ENCODE results near the gene MOSMO. TPM values are rescaled to one million over a fixed set of nuclear protein-coding genes. Genes with fewer than 3 reads are reported as not detected.

Gene MOSMO
- total and polyA plus RNA-seq, 10 of the 15 experiments (the other 5 are each of a cell fraction or from before 2014, with no cell fraction given), result 1.7 to 26.7 (median 12.2) TPM

- Histone ChIP-seq H3K27ac (ENCODE audit: control insufficient read depth, insufficient read depth) (no peak overlapping the region), H3K27me3 (replicated peaks in 1 of 2; ENCODE audit: control insufficient read depth in 2 of 2, insufficient read depth in 2 of 2, low read length in 1 of 2) (no peaks in the 10 kb centered on the region), H3K36me3 (ENCODE audit: control insufficient read depth in 2 of 2, insufficient read depth in 2 of 2, low read length in 1 of 2) (no peaks in the 10 kb centered on the region), H3K79me2 (ENCODE audit: control insufficient read depth, insufficient read depth, low read length) (no peaks in the 10 kb centered on the region), H3K4me2 (ENCODE audit: control insufficient read depth, insufficient read depth) (no peak overlapping the region), H3K9ac (ENCODE audit: control insufficient read depth, insufficient read depth, low read length) (no peak overlapping the region), H3K9me3 (replicated peaks; ENCODE audit: control insufficient read depth, insufficient read depth, low read length) (peaks cover 13% of the 10 kb centered on the region), H3K4me3 (no peak overlapping the region), H2AFZ (ENCODE audit: control insufficient read depth, low read depth, low read length) (no peak overlapping the region), H3K4me1 (ENCODE audit: control insufficient read depth, insufficient read depth, low read length) (no peaks in the 10 kb centered on the region), H4K20me1 (ENCODE audit: control insufficient read depth, insufficient read depth) (no peaks in the 10 kb centered on the region)
- BruUV-seq (replicated peaks), result no TSS peak
- intact Hi-C loops (cut with micrococcal nuclease; ENCODE audit: unreplicated experiment) (no loop called here), in situ Hi-C loops (cut with MboI) (loop anchor here (5.0 kb wide), 1 partner anchor 68 kb away; the partner anchor contains the start of gene PDZD9)
- 84% methylated on average over 12 of the region's 12 CpGs for WGBS (ENCODE audit: insufficient coverage, insufficient replicate concordance, low lambda C conversion rate, missing lambda C conversion rate)
- FAIRE-seq, result no peak
- POLR2A ChIA-PET, result interaction anchor here (1.2 to 1.3 kb wide), 2 partner anchors 59 to 81 kb away, joined by 3 to 4 read pairs; no protein-coding TSS in a partner anchor
- no peak for ATAC-seq
- SMC1A ChIA-PET (ENCODE audit: uncharacterized antibody, unreplicated experiment), result interaction anchor here (0.7 to 3.8 kb wide), 13 partner anchors 10 to 118 kb away, joined by 3 to 17 read pairs (median 4); no protein-coding TSS in a partner anchor
- CTCF ChIA-PET, result interaction anchor here (1.1 to 3.0 kb wide), 8 partner anchors 9 to 72 kb away, joined by 3 to 17 read pairs (median 6); partner anchors contain the start of gene PDZD9
- RAD21 ChIA-PET (ENCODE audit: unreplicated experiment), result interaction anchor here (0.7 to 3.1 kb wide), 3 partner anchors 59 to 251 kb away, joined by 3 to 17 read pairs (median 3); no protein-coding TSS in a partner anchor
- TF ChIP-seq CREB1 (IDR thresholded peaks at IDR 0.05; ENCODE audit: low read depth), result no peak
- TF ChIP-seq BMI1 (IDR thresholded peaks at IDR 0.05; ENCODE audit: borderline replicate concordance), result no peak
- no peak for TF ChIP-seq NR2F1 (conservative IDR thresholded peaks at IDR 0.05)
- DNase-seq (ENCODE audit: low read depth, low spot score), result no peak
These were observed 62.7 kb downstream of the MOSMO start for GRCh38 chr16:22070361-22071330.

- ChIA-PET SMC1A (ENCODE audit: uncharacterized antibody, unreplicated experiment) (interaction anchor here (0.7 to 3.8 kb wide), 21 partner anchors 9 to 111 kb away, joined by 3 to 17 read pairs (median 4); no protein-coding TSS in a partner anchor), POLR2A (interaction anchor here (0.5 to 1.3 kb wide), 6 partner anchors 34 to 818 kb away, joined by 3 to 10 read pairs (median 4); partner anchors contain the start of gene MOSMO), RAD21 (ENCODE audit: unreplicated experiment) (interaction anchor here (0.7 to 3.1 kb wide), 7 partner anchors 54 to 251 kb away, joined by 3 to 17 read pairs (median 4); no protein-coding TSS in a partner anchor), CTCF (interaction anchor here (0.6 to 3.0 kb wide), 12 partner anchors 9 to 117 kb away, joined by 3 to 17 read pairs (median 5); partner anchors contain the start of gene PDZD9)
- DNase-seq (ENCODE audit: low read depth, low spot score) (no peak), FAIRE-seq (no peak), ATAC-seq (no peak)
- Histone ChIP-seq H2AFZ (ENCODE audit: control insufficient read depth, low read depth, low read length) (no peak overlapping the region), H3K27ac (ENCODE audit: control insufficient read depth, insufficient read depth) (no peak overlapping the region), H3K79me2 (ENCODE audit: control insufficient read depth, insufficient read depth, low read length) (no peaks in the 10 kb centered on the region), H3K9me3 (replicated peaks; ENCODE audit: control insufficient read depth, insufficient read depth, low read length) (peaks cover 10% of the 10 kb centered on the region), H3K9ac (ENCODE audit: control insufficient read depth, insufficient read depth, low read length) (no peak overlapping the region), H3K36me3 (ENCODE audit: control insufficient read depth in 2 of 2, insufficient read depth in 2 of 2, low read length in 1 of 2) (no peaks in the 10 kb centered on the region; a peak in 1 of 4 replicates), H3K4me2 (ENCODE audit: control insufficient read depth, insufficient read depth) (no peak overlapping the region), H3K4me3 (no peak overlapping the region), H4K20me1 (ENCODE audit: control insufficient read depth, insufficient read depth) (no peaks in the 10 kb centered on the region), H3K27me3 (replicated peaks in 1 of 2; ENCODE audit: control insufficient read depth in 2 of 2, insufficient read depth in 2 of 2, low read length in 1 of 2) (no peaks in the 10 kb centered on the region), H3K4me1 (ENCODE audit: control insufficient read depth, insufficient read depth, low read length) (no peaks in the 10 kb centered on the region)
- intact Hi-C loops (cut with micrococcal nuclease; ENCODE audit: unreplicated experiment) (no loop called here), in situ Hi-C loops (cut with MboI) (loop anchor here (5.0 kb wide), 1 partner anchor 69 kb away; the partner anchor contains the start of gene PDZD9)
- no TSS peak for BruUV-seq (replicated peaks)
- 81% methylated on average over 7 of the region's 7 CpGs for WGBS (ENCODE audit: insufficient coverage, insufficient replicate concordance, low lambda C conversion rate, missing lambda C conversion rate)
- no peak for TF ChIP-seq TCF12 (IDR thresholded peaks at IDR 0.05; ENCODE audit: low read depth, low read length)
- TF ChIP-seq ZNF592 (IDR thresholded peaks at IDR 0.05), result no peak
These were observed 63.5 kb downstream of the MOSMO start for GRCh38 chr16:22071331-22071910.
